Measurements from ENCODE around the gene RAB9A. TPM values are rescaled to one million over a fixed set of nuclear protein-coding genes. Genes with fewer than 3 reads are reported as not detected.

RAB9A gene
- total RNA-seq, 2 experiments from 2014 or later = 24.9 to 31.4 TPM

GRCh38 chrX:13747836-13748235 lies 58.9 kb downstream of the RAB9A start:
- no peaks in the 10 kb centered on the region for H3K9me3 Mint-ChIP-seq (ENCODE audit: low read depth)
- ChIA-PET CTCF (interaction anchor here (0.7 kb wide), 1 partner anchor 241 kb away, joined by 3 read pairs; no protein-coding TSS in a partner anchor), POLR2A (interaction anchor here (0.6 kb wide), 1 partner anchor 190 kb away, joined by 5 read pairs; no protein-coding TSS in a partner anchor)
- DNase-seq = peak; percentile 43
- no peak overlapping the region for H3K27ac Mint-ChIP-seq
- H3K4me3 Mint-ChIP-seq = no peak overlapping the region
- ATAC-seq = no peak
- H3K4me1 Mint-ChIP-seq = peaks cover 18% of the 10 kb centered on the region
- no peaks in the 10 kb centered on the region for H3K27me3 Mint-ChIP-seq
- peaks cover 30% of the 10 kb centered on the region for H3K36me3 Mint-ChIP-seq (ENCODE audit: low read depth)
- intact Hi-C loops (cut with DNase I, micrococcal nuclease) = loop anchor here in 1 of 2 experiments (2.0 kb wide), 2 partner anchors 89 to 241 kb away; no protein-coding TSS in a partner anchor

DNA sequence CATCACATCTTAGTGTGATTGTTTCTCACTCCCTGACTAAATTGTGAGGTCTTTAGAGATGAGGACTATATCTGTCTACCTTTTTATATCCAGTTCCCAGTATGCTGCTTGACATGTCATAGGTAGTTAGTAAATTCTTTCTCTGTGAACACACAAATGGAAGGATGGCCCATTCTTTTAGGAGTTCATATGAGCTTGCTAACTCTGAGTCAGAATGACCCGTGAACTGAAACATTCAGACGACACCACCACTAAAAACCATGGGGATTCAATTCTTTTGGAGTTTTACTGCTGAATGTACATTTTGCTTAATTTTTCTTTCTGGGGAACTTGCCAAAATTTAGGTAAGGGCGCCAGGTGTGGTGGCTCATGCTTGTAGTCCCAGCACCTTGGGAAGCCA lies 59.6 kb downstream of the RAB9A start:
- Mint-ChIP-seq H3K4me1 (peaks cover 21% of the 10 kb centered on the region), H3K4me3 (no peak overlapping the region), H3K27ac (no peak overlapping the region), H3K27me3 (no peaks in the 10 kb centered on the region), H3K36me3 (ENCODE audit: low read depth) (peaks cover 35% of the 10 kb centered on the region), H3K9me3 (ENCODE audit: low read depth) (no peaks in the 10 kb centered on the region)
- ChIA-PET CTCF (interaction anchor here (0.7 to 0.9 kb wide), 2 partner anchors 12 to 241 kb away, joined by 3 read pairs; no protein-coding TSS in a partner anchor), POLR2A (interaction anchor here (0.6 kb wide), 1 partner anchor 191 kb away, joined by 5 read pairs; no protein-coding TSS in a partner anchor)
- no peak for ATAC-seq
- DNase-seq = no peak
- intact Hi-C loops (cut with DNase I, micrococcal nuclease) = loop anchor here in 1 of 2 experiments (2.0 kb wide), 2 partner anchors 90 to 242 kb away; no protein-coding TSS in a partner anchor

DNA sequence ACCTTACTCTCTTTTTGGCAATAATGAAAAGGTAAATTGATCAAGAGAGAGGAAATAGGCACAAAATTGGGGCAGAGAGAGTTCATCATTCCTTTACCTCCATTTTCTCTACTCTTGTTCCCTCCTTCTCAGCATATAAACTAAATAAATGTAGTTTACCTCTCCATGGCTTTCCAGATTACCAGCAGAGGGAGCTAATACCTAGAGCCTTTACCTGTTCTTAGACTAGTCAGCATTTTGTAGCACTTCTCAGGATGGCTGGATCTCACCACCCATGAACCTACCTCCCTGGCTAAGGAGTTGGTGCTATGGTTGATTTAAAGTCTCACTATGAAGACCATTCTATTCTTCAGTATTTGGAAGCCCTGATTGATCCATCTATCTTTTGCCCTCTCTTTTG lies 61.3 kb downstream of the RAB9A start:
- CTCF ChIA-PET = interaction anchor here (0.7 to 2.7 kb wide), 10 partner anchors 9 to 282 kb away, joined by 3 to 11 read pairs (median 5); partner anchors contain the start of gene TCEANC
- peak overlapping the region; percentile 25 for H3K27ac Mint-ChIP-seq
- intact Hi-C loops (cut with DNase I, micrococcal nuclease) = loop anchor here (1.0 to 10.0 kb wide), 2 partner anchors 245 to 282 kb away; no protein-coding TSS in a partner anchor
- ATAC-seq = peak; percentile 65
- H3K27me3 Mint-ChIP-seq = no peaks in the 10 kb centered on the region
- peaks cover 18% of the 10 kb centered on the region for H3K4me1 Mint-ChIP-seq
- POLR2A ChIA-PET = no interaction called here
- no peak overlapping the region for H3K4me3 Mint-ChIP-seq
- DNase-seq = peak; percentile 10
- peaks cover 31% of the 10 kb centered on the region for H3K36me3 Mint-ChIP-seq (ENCODE audit: low read depth)
- H3K9me3 Mint-ChIP-seq (ENCODE audit: low read depth) = no peaks in the 10 kb centered on the region

DNA sequence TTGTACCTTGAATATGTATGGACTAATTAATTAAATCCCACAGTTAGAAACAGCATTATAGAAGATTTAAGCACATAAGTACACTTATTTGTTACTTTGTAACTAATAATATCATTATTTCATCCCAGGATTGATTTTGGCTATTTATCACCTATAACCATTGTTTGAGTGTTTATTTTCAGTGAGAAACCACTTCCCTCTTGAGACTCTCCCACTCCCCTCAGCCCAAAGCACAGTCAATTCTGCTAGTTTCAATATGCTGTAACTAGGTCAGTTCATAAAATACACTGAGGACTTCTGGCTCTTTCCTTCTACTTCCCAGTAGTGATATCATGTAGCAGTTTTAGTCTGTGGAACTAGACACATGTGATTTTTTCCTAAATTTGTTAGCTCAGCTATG lies 61.9 kb downstream of the RAB9A start:
- H3K27ac Mint-ChIP-seq = no peak overlapping the region
- no peaks in the 10 kb centered on the region for H3K27me3 Mint-ChIP-seq
- ChIA-PET POLR2A (no interaction called here), CTCF (interaction anchor here (0.7 to 2.7 kb wide), 12 partner anchors 9 to 281 kb away, joined by 3 to 11 read pairs (median 4); partner anchors contain the start of genes GEMIN8 and TCEANC)
- ATAC-seq (no peak), DNase-seq (no peak)
- H3K36me3 Mint-ChIP-seq (ENCODE audit: low read depth) = peaks cover 27% of the 10 kb centered on the region
- no peak overlapping the region for H3K4me3 Mint-ChIP-seq
- peaks cover 18% of the 10 kb centered on the region for H3K4me1 Mint-ChIP-seq
- intact Hi-C loops (cut with DNase I, micrococcal nuclease) = loop anchor here (1.0 to 10.0 kb wide), 2 partner anchors 246 to 281 kb away; no protein-coding TSS in a partner anchor
- no peaks in the 10 kb centered on the region for H3K9me3 Mint-ChIP-seq (ENCODE audit: low read depth)

DNA sequence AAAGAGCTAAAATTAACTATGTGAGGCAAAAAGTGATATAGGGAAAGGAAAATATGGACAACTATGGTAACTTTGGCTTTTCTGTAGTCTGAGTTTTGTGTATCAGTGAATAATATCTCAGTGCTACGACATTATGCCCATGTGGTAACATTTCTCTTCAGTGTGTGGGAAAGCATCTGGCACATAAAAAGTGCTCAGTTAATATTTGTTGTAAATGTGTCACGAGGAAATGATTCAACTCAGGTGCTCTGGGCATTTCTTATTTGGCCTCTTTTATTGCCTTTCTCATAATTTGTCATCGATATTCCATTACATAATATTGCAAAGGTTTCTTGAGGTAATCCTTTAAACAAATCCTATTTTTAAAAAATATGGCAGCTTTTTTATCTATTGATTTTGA lies 63.2 kb downstream of the RAB9A start:
- Mint-ChIP-seq H3K36me3 (ENCODE audit: low read depth) (peaks cover 26% of the 10 kb centered on the region), H3K4me1 (peaks cover 18% of the 10 kb centered on the region), H3K27ac (no peak overlapping the region), H3K27me3 (no peaks in the 10 kb centered on the region), H3K4me3 (no peak overlapping the region), H3K9me3 (ENCODE audit: low read depth) (no peaks in the 10 kb centered on the region)
- no peak for ATAC-seq
- POLR2A ChIA-PET = no interaction called here
- CTCF ChIA-PET = interaction anchor here (1.0 to 1.4 kb wide), 5 partner anchors 11 to 280 kb away, joined by 3 to 6 read pairs (median 3); no protein-coding TSS in a partner anchor
- DNase-seq = no peak
- intact Hi-C loops (cut with DNase I, micrococcal nuclease) = loop anchor here in 1 of 2 experiments (10.0 kb wide), 1 partner anchor 247 kb away; no protein-coding TSS in a partner anchor

DNA sequence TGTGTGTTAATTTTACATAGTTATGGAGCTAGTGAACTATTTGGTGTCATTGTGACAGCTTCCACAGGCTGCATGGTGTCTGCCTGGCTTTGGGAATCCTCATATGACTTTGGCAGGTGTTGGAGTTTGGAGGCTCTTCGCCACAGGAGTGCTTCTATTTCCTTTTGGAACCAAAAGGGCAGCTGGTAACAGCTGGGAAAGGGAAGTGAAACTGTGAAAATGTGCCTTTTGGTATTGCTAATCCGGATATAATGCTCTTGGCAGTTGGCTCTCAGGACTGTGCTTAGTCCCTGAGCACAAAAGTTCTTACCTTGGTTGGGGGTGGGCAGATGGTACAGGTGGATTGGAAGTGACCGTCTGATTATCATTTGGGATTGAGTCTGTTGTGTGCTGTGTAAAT lies 63.7 kb downstream of the RAB9A start:
- Mint-ChIP-seq H3K36me3 (ENCODE audit: low read depth) (peaks cover 21% of the 10 kb centered on the region), H3K27me3 (no peaks in the 10 kb centered on the region), H3K9me3 (ENCODE audit: low read depth) (no peaks in the 10 kb centered on the region), H3K27ac (no peak overlapping the region), H3K4me3 (no peak overlapping the region), H3K4me1 (peaks cover 18% of the 10 kb centered on the region)
- intact Hi-C loops (cut with DNase I, micrococcal nuclease) = loop anchor here in 1 of 2 experiments (10.0 kb wide), 1 partner anchor 248 kb away; no protein-coding TSS in a partner anchor
- ChIA-PET CTCF (interaction anchor here (0.7 to 1.4 kb wide), 5 partner anchors 10 to 280 kb away, joined by 3 to 6 read pairs (median 3); no protein-coding TSS in a partner anchor), POLR2A (no interaction called here)
- ATAC-seq (no peak), DNase-seq (no peak)

DNA sequence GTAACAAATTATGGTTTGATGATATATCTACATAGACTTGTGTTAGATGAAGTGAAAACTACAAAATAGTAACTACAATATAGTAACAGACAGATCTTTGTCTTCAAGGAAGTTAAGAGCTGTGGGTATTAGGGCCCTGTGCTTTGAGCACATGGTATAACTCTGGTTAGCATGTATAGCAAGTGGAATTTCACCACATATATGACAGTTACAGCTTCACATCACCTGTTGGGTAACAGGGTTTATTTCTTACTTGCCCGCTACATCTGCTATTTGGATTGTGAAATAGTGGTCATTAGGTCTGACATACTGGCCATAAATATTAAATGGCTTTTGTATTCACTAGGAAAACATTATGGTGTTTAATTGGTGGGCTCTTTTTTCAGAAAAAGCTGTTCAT lies 65.8 kb downstream of the RAB9A start:
- ATAC-seq = no peak
- H3K27me3 Mint-ChIP-seq = no peaks in the 10 kb centered on the region
- H3K4me1 Mint-ChIP-seq = peaks cover 18% of the 10 kb centered on the region
- H3K4me3 Mint-ChIP-seq = no peak overlapping the region
- peaks cover 27% of the 10 kb centered on the region for H3K36me3 Mint-ChIP-seq (ENCODE audit: low read depth)
- intact Hi-C loops (cut with DNase I, micrococcal nuclease) = loop anchor here in 1 of 2 experiments (10.0 kb wide), 1 partner anchor 250 kb away; no protein-coding TSS in a partner anchor
- peak overlapping the region; percentile 37 for H3K27ac Mint-ChIP-seq
- DNase-seq = no peak
- H3K9me3 Mint-ChIP-seq (ENCODE audit: low read depth) = no peaks in the 10 kb centered on the region
- ChIA-PET CTCF (interaction anchor here (0.5 to 1.3 kb wide), 6 partner anchors 8 to 1407 kb away, joined by 3 to 4 read pairs (median 3); no protein-coding TSS in a partner anchor), POLR2A (no interaction called here)

GRCh38 chrX:13755254-13755653 lies 66.3 kb downstream of the RAB9A start:
- CTCF ChIA-PET = interaction anchor here (0.6 to 1.3 kb wide), 5 partner anchors 9 to 1407 kb away, joined by 3 to 4 read pairs (median 3); no protein-coding TSS in a partner anchor
- Mint-ChIP-seq H3K9me3 (ENCODE audit: low read depth) (no peaks in the 10 kb centered on the region), H3K27me3 (no peaks in the 10 kb centered on the region), H3K36me3 (ENCODE audit: low read depth) (peaks cover 26% of the 10 kb centered on the region), H3K4me3 (no peak overlapping the region), H3K4me1 (peaks cover 18% of the 10 kb centered on the region), H3K27ac (no peak overlapping the region)
- POLR2A ChIA-PET = no interaction called here
- DNase-seq (no peak), ATAC-seq (no peak)
- intact Hi-C loops (cut with DNase I, micrococcal nuclease) = loop anchor here in 1 of 2 experiments (10.0 kb wide), 1 partner anchor 250 kb away; no protein-coding TSS in a partner anchor

- ATAC-seq (no peak), DNase-seq (no peak)
- H3K36me3 Mint-ChIP-seq (ENCODE audit: low read depth) = peaks cover 31% of the 10 kb centered on the region
- no peaks in the 10 kb centered on the region for H3K9me3 Mint-ChIP-seq (ENCODE audit: low read depth)
- no peak overlapping the region for H3K4me3 Mint-ChIP-seq
- ChIA-PET CTCF (no interaction called here), POLR2A (no interaction called here)
- no peak overlapping the region for H3K27ac Mint-ChIP-seq
- H3K27me3 Mint-ChIP-seq = no peaks in the 10 kb centered on the region
- H3K4me1 Mint-ChIP-seq = peaks cover 16% of the 10 kb centered on the region
- intact Hi-C loops (cut with DNase I, micrococcal nuclease) = loop anchor here in 1 of 2 experiments (10.0 kb wide), 1 partner anchor 252 kb away; no protein-coding TSS in a partner anchor
These were observed 67.5 kb downstream of the RAB9A start for GRCh38 chrX:13756381-13756780.

DNA sequence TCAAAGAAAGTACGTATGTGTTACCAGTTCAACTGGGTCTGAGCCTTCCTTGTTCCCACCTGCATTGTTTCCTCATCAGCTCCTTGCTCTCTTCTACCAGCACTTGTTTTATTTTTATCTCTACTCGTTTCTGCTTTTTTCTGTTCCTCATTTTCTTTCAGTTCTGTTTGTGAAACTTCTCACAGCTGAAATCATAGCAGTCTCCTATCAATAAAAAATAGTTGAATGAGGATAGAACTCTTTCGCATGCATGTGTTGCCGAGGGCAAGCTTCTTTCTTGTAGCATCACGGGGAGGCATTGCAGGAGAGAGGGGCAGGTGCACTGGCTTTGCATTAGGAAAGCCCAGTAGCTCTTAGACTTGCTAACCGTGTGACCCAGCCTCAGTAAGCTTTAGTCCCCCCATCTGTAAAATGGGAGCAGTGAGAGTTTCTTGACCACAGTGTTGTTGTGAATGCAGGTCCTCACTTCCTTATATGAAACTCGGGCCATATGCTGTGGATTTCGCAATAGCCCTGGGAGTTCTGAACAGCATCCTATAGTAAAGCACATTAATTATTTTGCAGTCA lies 70.3 kb downstream of the RAB9A start:
- Mint-ChIP-seq H3K27me3 (no peaks in the 10 kb centered on the region), H3K4me1 (peaks cover 5% of the 10 kb centered on the region), H3K9me3 (ENCODE audit: low read depth) (no peaks in the 10 kb centered on the region), H3K27ac (no peak overlapping the region), H3K4me3 (no peak overlapping the region), H3K36me3 (ENCODE audit: low read depth) (peaks cover 25% of the 10 kb centered on the region)
- DNase-seq = no peak
- intact Hi-C loops (cut with DNase I, micrococcal nuclease) = loop anchor here in 1 of 2 experiments (10.0 kb wide), 1 partner anchor 254 kb away; no protein-coding TSS in a partner anchor
- no peak for ATAC-seq
- CTCF ChIA-PET = interaction anchor here (1.2 kb wide), 1 partner anchor 9 kb away, joined by 5 read pairs; no protein-coding TSS in a partner anchor
- POLR2A ChIA-PET = no interaction called here

All from activated CD4-positive, alpha-beta T cell treated with anti-CD3 and anti-CD28 coated beads for 36 hours (primary cell).